H1 (cell line): ENCODE results near the gene PRRG2. TPM values are rescaled to one million over a fixed set of nuclear protein-coding genes. Genes with fewer than 3 reads are reported as not detected.

Source experiments
- CTCF ChIA-PET: fragments of 300-600 bp; sonication (Branson Sonifier 250); formaldehyde crosslinking; loops from one replicate; lab custom pipeline; 2021; ENCODE audit not compliant: partially characterized antibody; lab: Charles Lee
- POLR2A ChIA-PET: fragments of 300-600 bp; sonication (Branson Sonifier 250); formaldehyde crosslinking; loops from one replicate; lab custom pipeline; 2021; ENCODE audit warnings: inconsistent platforms; ENCODE audit not compliant: partially characterized antibody; lab: Charles Lee
- DNase-seq, 2 experiments: peaks; one replicate each; pipeline versions ENCODE4 v3.0.0 to v3.0.0-alpha.2; 2010 to 2022; ENCODE audit warnings: low spot score in 2 of 2, low read depth in 1 of 2, mixed read lengths in 1 of 2
- FAIRE-seq: peaks from 2 replicates; lab custom pipeline; 2011; peaks lifted over from hg19 to GRCh38; lab: Jason Lieb, UNC
- H2AFZ ChIP-seq: 2 replicates; pipeline ENCODE4 v1.8.1; 2012; ENCODE audit warnings: low read length, inconsistent platforms
- H2AK5ac ChIP-seq: 2 replicates; pipeline ENCODE4 v1.6.1; 2013; ENCODE audit warnings: low read depth, low read length
- H2BK120ac ChIP-seq: replicated peaks from 2 replicates; pipeline ENCODE3; 2013; ENCODE audit warnings: low read depth, low read length, inconsistent platforms
- H2BK12ac ChIP-seq: 2 replicates; pipeline ENCODE4 v1.6.1; 2013; ENCODE audit warnings: low read depth, low read length
- H2BK15ac ChIP-seq: 2 replicates; pipeline ENCODE4 v1.6.1; 2013; ENCODE audit warnings: low read length
- H2BK20ac ChIP-seq: 2 replicates; pipeline ENCODE4 v1.6.1; 2013; ENCODE audit warnings: low read length
- H2BK5ac ChIP-seq: 2 replicates; pipeline ENCODE4 v1.6.1; 2013; ENCODE audit warnings: low read depth, low read length
- H3K14ac ChIP-seq: 2 replicates; pipeline ENCODE4 v1.6.1; 2013; ENCODE audit warnings: inconsistent platforms; ENCODE audit not compliant: insufficient read length
- H3K18ac ChIP-seq: 2 replicates; pipeline ENCODE4 v1.6.1; 2013; ENCODE audit warnings: low read length; ENCODE audit errors: extremely low read depth
- H3K23ac ChIP-seq: 2 replicates; pipeline ENCODE4 v1.6.1; 2013; ENCODE audit warnings: inconsistent platforms; ENCODE audit not compliant: insufficient read length
- H3K23me2 ChIP-seq: 2 replicates; pipeline ENCODE4 v1.6.1; 2013; ENCODE audit warnings: low read depth, low read length
- H3K27ac ChIP-seq: 2 replicates; pipeline ENCODE4 v1.6.1; 2011; ENCODE audit warnings: low read depth, low read length, inconsistent platforms
- H3K27me3 ChIP-seq, 4 experiments: replicated peaks in 1 of 4; 1 replicate in 1 of 4; 2 replicates in 3 of 4; pipeline versions ENCODE4 v1.6.1 to v1.8.1; 2011 to 2013; ENCODE audit warnings: low read length in 3 of 4, mild to moderate bottlenecking in 3 of 4, inconsistent platforms in 2 of 4, mixed read lengths in 2 of 4, moderate library complexity in 1 of 4; ENCODE audit not compliant: control insufficient read depth in 3 of 4, insufficient read depth in 3 of 4; ENCODE audit errors: extremely low read depth in 1 of 4
- H3K36me3 ChIP-seq, 4 experiments: 2 replicates each; pipeline versions ENCODE4 v1.6.1 to v1.8.1; 2011 to 2013; ENCODE audit warnings: mild to moderate bottlenecking in 4 of 4, low read length in 3 of 4, moderate library complexity in 2 of 4, control low read depth in 1 of 4, inconsistent platforms in 1 of 4; ENCODE audit not compliant: insufficient read depth in 4 of 4, control insufficient read depth in 2 of 4
- H3K4ac ChIP-seq: replicated peaks from 2 replicates; pipeline ENCODE3; 2013; ENCODE audit warnings: low read length, low read depth, mixed read lengths, inconsistent platforms; ENCODE audit not compliant: insufficient read length
- H3K4me1 ChIP-seq, 4 experiments: replicated peaks in 1 of 4; 1 replicate in 1 of 4; 2 replicates in 3 of 4; pipeline versions ENCODE4 v1.6.1 to v1.8.1; 2011 to 2013; ENCODE audit warnings: low read length in 3 of 4, inconsistent platforms in 2 of 4, mixed read lengths in 1 of 4; ENCODE audit not compliant: insufficient read depth in 4 of 4, control insufficient read depth in 3 of 4
- H3K4me2 ChIP-seq, 2 experiments: 2 replicates each; pipeline versions ENCODE4 v1.6.1 to v1.8.1; 2011 to 2013; ENCODE audit warnings: low read depth in 2 of 2, low read length in 2 of 2, control low read depth in 1 of 2, inconsistent platforms in 1 of 2, mild to moderate bottlenecking in 1 of 2; ENCODE audit not compliant: insufficient read depth in 1 of 2
- H3K4me3 ChIP-seq, 4 experiments: fragments of 200-600, 300-600 bp in 1 of 4; sonication (generic), shearing (Covaris generic), sonication (Bioruptor Twin) in 1 of 4; 2 replicates each; pipeline versions ENCODE4 v1.5.1 to v1.8.1; 2011 to 2016; ENCODE audit warnings: low read length in 4 of 4, low read depth in 3 of 4, control low read depth in 2 of 4, inconsistent platforms in 2 of 4, mild to moderate bottlenecking in 2 of 4, mixed read lengths in 1 of 4, moderate library complexity in 1 of 4; ENCODE audit not compliant: insufficient read depth in 2 of 4; ENCODE audit errors: extremely low read depth in 1 of 4
- H3K56ac ChIP-seq: replicated peaks from 2 replicates; pipeline ENCODE3; 2013; ENCODE audit warnings: low read depth, mild to moderate bottlenecking, mixed read lengths, low read length, inconsistent platforms; ENCODE audit not compliant: insufficient read length
- H3K79me1 ChIP-seq: 2 replicates; pipeline ENCODE4 v1.6.1; 2013; ENCODE audit warnings: low read depth, low read length, control low read depth
- H3K79me2 ChIP-seq, 2 experiments: 2 replicates each; pipeline versions ENCODE4 v1.6.1 to v1.8.1; 2012 to 2013; ENCODE audit warnings: low read length in 2 of 2, mild to moderate bottlenecking in 2 of 2, inconsistent platforms in 1 of 2; ENCODE audit not compliant: insufficient read depth in 2 of 2, control insufficient read depth in 1 of 2
- H3K9ac ChIP-seq, 4 experiments: replicated peaks in 1 of 4; 1 replicate in 1 of 4; 2 replicates in 3 of 4; pipeline versions ENCODE4 v1.6.1 to v1.8.1; 2011 to 2013; ENCODE audit warnings: low read depth in 3 of 4, low read length in 3 of 4, control low read depth in 2 of 4, mild to moderate bottlenecking in 2 of 4, moderate library complexity in 2 of 4, inconsistent platforms in 1 of 4; ENCODE audit errors: extremely low read depth in 1 of 4
- H3K9me3 ChIP-seq, 2 experiments: 2 replicates each; pipeline versions ENCODE4 v1.6.1 to v1.8.1; 2012 to 2013; ENCODE audit warnings: mild to moderate bottlenecking in 2 of 2, moderate library complexity in 2 of 2, control low read depth in 1 of 2, inconsistent platforms in 1 of 2, low read depth in 1 of 2, low read length in 1 of 2, mixed read lengths in 1 of 2; ENCODE audit not compliant: insufficient read depth in 2 of 2
- H4K20me1 ChIP-seq, 2 experiments: replicated peaks in 1 of 2; 2 replicates each; pipeline versions ENCODE3 to v1.8.1; 2011 to 2013; ENCODE audit warnings: inconsistent platforms in 2 of 2, low read length in 2 of 2, mild to moderate bottlenecking in 1 of 2; ENCODE audit not compliant: insufficient read depth in 2 of 2, control insufficient read depth in 1 of 2
- H4K5ac ChIP-seq: 2 replicates; pipeline ENCODE4 v1.6.1; 2013; ENCODE audit warnings: low read length, low read depth, mixed read lengths, inconsistent platforms; ENCODE audit not compliant: insufficient read length
- H4K8ac ChIP-seq: 2 replicates; pipeline ENCODE4 v1.8.0; 2013; ENCODE audit warnings: mild to moderate bottlenecking, moderate library complexity, low read length, inconsistent platforms; ENCODE audit not compliant: insufficient read depth; ENCODE audit errors: extremely low read depth
- H4K91ac ChIP-seq: replicated peaks from 2 replicates; pipeline ENCODE3; 2013; ENCODE audit warnings: low read length, mixed read lengths, inconsistent platforms; ENCODE audit not compliant: insufficient read length
- GABPA ChIP-seq: IDR thresholded peaks from 2 replicates; pipeline ENCODE4 v1.6.1; 2011; ENCODE audit warnings: mild to moderate bottlenecking, low read length, moderate library complexity, borderline replicate concordance; ENCODE audit not compliant: insufficient read depth
- MAX ChIP-seq: IDR thresholded peaks from 2 replicates; pipeline ENCODE4 v1.6.1; 2012; ENCODE audit warnings: inconsistent platforms
- WGBS, 2 experiments: shearing (Covaris generic) in 1 of 2; methylation state at CpG; one replicate each; pipeline versions ENCODE4 v1.1.6 to v1.1.7; 2013 to 2015; ENCODE audit warnings: low lambda C conversion rate in 2 of 2, mixed read lengths in 2 of 2, inconsistent platforms in 1 of 2, low coverage in 1 of 2, missing lambda C conversion rate in 1 of 2; ENCODE audit not compliant: insufficient replicate concordance in 2 of 2, insufficient coverage in 1 of 2, insufficient read length in 1 of 2; ENCODE audit errors: extremely low coverage in 1 of 2, missing lambda C conversion rate in 1 of 2; 5-methylcytosine and 5-hydroxymethylcytosine counted together
- polyA plus RNA-seq, 7 experiments: library from polyadenylated mRNA; depleted of rRNA in 3 of 7; stranded (reverse) in 5 of 7; unstranded in 2 of 7; fragments of >200 nt in 5 of 7; fragments of 200-250 nt in 2 of 7; gene quantifications; 1 replicate in 5 of 7; 2 replicates in 1 of 7; 4 replicates in 1 of 7; pipeline versions ENCODE4 v1.2.1 to v1.2.3, GENCODE V29; 2011 to 2013; ENCODE audit warnings: missing spikeins in 2 of 7, mixed read lengths in 2 of 7
- total RNA-seq: library from RNA; stranded (reverse); fragmentation: NEBNext Ultra II Directional; extraction: Animal tissue kit (Norgen Biotek cat#: 25700); gene quantifications from 2 replicates; pipeline ENCODE4 v1.2.1, GENCODE V29; 2021
- TF ChIP-seq, protein P1 (sequence below), 3 experiments: IDR thresholded peaks; 1 replicate in 2 of 3; 2 replicates in 1 of 3; pipeline versions ENCODE4 v1.5.1 to v1.6.1; 2011; ENCODE audit warnings: low read length in 3 of 3, mild to moderate bottlenecking in 3 of 3, inconsistent platforms in 2 of 3, low read depth in 1 of 3, moderate library complexity in 1 of 3; ENCODE audit not compliant: insufficient read depth in 1 of 3; ENCODE audit errors: control extremely low read depth in 1 of 3

Gene PRRG2
- total and polyA plus RNA-seq, 2 of the 8 experiments (the other 6 are each of a cell fraction or from before 2014, with no cell fraction given) = 4.1 to 5.6 TPM

GRCh38 chr19:49635530-49636232 lies 54.6 kb downstream of the PRRG2 start:
- Histone ChIP-seq H3K79me2 (no peaks in the 10 kb centered on the region), H3K4me1 (peaks cover 0 to 22% (median 10%) of the 10 kb centered on the region in 4 experiments; a peak in 6 of 7 replicates), H3K23ac (no peak overlapping the region), H3K14ac (no peak overlapping the region), H3K4ac (no peak overlapping the region), H3K79me1 (no peaks in the 10 kb centered on the region), H2BK20ac (no peak overlapping the region), H2BK12ac (no peak overlapping the region), H2BK15ac (0 out of 2 replicates have a peak overlapping the region, but pooled peaks have one; percentile 16), H2AK5ac (0 out of 2 replicates have a peak overlapping the region, but pooled peaks have one; percentile 65), H3K27ac (no peak overlapping the region), H2AFZ (no peak overlapping the region), H3K9me3 (no peaks in the 10 kb centered on the region), H4K20me1 (peaks cover 0 to 2% of the 10 kb centered on the region in 2 experiments), H4K8ac (no peak overlapping the region), H3K18ac (no peak overlapping the region), H3K56ac (no peak overlapping the region), H3K9ac (no peak overlapping the region), H3K27me3 (no peaks in the 10 kb centered on the region), H4K91ac (no peak overlapping the region), H4K5ac (no peak overlapping the region), H3K4me3 (no peak overlapping the region), H2BK5ac (no peak overlapping the region), H2BK120ac (no peak overlapping the region), H3K36me3 (no peaks in the 10 kb centered on the region), H3K4me2 (no peak overlapping the region), H3K23me2 (peaks cover 5% of the 10 kb centered on the region)
- no peak for DNase-seq
- CTCF ChIA-PET = interaction anchor here (1.0 to 2.3 kb wide), 4 partner anchors 19 to 38 kb away, joined by 3 to 6 read pairs (median 5); no protein-coding TSS in a partner anchor
- no peak for FAIRE-seq
- POLR2A ChIA-PET = interaction anchor here (0.7 to 50.7 kb wide), 9 partner anchors 10 to 122 kb away, joined by 3 to 840 read pairs (median 7); partner anchors contain the start of genes ADM5, PRMT1 and PRR12
- TF ChIP-seq GABPA (no peak), MAX (peak; percentile 43)
- TF ChIP-seq, protein P1, sequence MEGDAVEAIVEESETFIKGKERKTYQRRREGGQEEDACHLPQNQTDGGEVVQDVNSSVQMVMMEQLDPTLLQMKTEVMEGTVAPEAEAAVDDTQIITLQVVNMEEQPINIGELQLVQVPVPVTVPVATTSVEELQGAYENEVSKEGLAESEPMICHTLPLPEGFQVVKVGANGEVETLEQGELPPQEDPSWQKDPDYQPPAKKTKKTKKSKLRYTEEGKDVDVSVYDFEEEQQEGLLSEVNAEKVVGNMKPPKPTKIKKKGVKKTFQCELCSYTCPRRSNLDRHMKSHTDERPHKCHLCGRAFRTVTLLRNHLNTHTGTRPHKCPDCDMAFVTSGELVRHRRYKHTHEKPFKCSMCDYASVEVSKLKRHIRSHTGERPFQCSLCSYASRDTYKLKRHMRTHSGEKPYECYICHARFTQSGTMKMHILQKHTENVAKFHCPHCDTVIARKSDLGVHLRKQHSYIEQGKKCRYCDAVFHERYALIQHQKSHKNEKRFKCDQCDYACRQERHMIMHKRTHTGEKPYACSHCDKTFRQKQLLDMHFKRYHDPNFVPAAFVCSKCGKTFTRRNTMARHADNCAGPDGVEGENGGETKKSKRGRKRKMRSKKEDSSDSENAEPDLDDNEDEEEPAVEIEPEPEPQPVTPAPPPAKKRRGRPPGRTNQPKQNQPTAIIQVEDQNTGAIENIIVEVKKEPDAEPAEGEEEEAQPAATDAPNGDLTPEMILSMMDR (IDR thresholded peaks at IDR 0.05; ENCODE audit: control extremely low read depth in 1 of 3, insufficient read depth in 1 of 3, low read depth in 1 of 3, low read length in 3 of 3) = peak in 2 of 3 experiments; percentile 17 to 21; a peak in 1 of 4 replicates
- 75% methylated on average over 24 of the region's 24 CpGs; no CpG with 5 or more reads in 1 of the 2 experiments for WGBS, 2 experiments
